NCI-H1694 treated with DMSO at 0.1 percent for 48 hours (cell line): ENCODE results near the gene NT5DC1.
A peak's percentile ranks its signal among the peaks of the same experiment; 100 is the strongest.
"Not testable (repeated sequence)": the region's sequence is repeated elsewhere in the genome, so short reads cannot be mapped to it uniquely, and the experiment has no call there.

ENCODE experiments used
- DNase-seq: peaks from one replicate; lab custom pipeline; 2025; lab: John Stamatoyannopoulos, UW

The NT5DC1 gene

GRCh38 chr6:116279232-116280160, 178.8 kb downstream of the NT5DC1 start, which contains the start of gene TSPYL1:
Gene TSPYL1 (minus strand): TSS chr6:116279930. CDS start chr6:116279830, 100 bp downstream.
- peak; percentile 84 for DNase-seq

DNA sequence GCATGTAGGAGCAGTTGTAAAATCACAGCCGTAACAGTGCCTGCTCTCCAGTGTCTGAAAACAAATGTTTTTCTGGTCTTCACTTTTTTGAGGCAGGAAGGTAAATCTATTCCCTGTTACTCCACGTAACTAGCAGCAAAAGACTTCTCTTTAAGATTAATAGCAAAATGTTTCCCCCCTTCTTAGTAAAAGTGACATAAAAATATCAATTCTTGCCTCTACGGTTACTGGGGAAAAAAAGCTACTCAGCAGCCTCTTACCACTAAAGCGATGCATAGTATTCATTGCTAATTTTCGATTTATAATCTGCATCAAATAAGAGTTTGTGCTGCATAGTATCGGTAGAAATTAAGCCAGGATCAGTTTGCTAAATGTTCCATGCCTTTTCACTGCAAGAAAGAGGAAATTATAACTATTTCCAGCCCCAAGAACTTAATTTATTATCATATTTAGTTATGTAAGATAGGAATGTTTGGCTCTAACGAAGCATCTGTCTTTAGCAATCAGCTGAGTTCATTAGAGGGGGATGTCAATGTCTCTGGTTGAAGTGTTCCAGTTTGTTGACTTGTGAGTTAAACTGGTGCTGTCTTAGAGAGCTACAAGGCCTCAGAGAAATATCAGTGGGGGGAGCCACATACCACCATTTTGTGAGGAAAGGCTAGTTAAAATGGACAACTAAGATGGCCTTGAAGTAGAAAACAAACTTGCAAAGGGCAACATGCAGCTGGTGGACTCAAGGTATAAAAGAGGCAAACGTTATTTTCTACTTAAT, 179.7 kb downstream of the NT5DC1 start:
- DNase-seq, result no peak

- DNase-seq, result no peak
Measured at GRCh38 chr6:116280933-116281316, 180.3 kb downstream of the NT5DC1 start.

DNA sequence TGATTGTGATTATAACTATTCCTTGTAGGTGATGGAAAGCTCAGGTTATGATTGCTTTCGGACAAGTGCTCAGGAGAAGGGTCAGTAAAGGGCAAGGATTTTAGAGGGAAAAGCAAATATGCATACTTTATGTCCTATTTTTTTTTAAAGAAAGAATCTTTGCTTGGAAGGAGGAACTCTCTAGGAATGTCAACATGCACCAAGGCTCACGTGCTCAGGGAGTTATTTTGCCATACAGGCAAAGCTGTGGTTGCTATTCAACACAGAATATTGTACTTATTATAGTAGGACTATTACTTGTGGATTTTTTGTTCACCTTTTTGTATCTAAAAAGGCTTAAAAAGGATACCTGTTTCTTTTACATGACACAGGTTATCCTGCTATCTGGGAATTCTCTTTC, 182.0 kb downstream of the NT5DC1 start:
- DNase-seq, result no peak

DNA sequence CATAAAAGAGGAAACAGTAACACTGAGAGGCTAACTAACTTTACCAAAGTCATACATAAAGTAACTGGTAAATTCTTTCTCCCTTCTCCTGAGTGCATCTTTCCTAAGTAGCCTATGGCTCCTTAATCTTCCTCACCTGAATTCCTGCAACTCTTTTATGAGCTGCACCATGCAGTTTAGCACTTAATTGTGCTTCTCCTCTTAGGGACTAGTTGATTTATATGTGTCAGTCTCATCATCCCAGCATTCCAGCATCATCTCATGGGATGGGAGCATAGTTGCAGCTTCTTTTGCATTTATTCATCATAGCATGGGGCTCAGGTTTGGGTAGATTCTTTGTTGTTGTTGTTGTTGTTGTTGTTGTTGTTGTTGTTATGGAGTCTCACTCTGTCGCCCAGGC, 182.5 kb downstream of the NT5DC1 start:
- no peak for DNase-seq

GRCh38 chr6:116284984-116285383, 184.3 kb downstream of the NT5DC1 start:
- DNase-seq, result not testable (repeated sequence)

DNA sequence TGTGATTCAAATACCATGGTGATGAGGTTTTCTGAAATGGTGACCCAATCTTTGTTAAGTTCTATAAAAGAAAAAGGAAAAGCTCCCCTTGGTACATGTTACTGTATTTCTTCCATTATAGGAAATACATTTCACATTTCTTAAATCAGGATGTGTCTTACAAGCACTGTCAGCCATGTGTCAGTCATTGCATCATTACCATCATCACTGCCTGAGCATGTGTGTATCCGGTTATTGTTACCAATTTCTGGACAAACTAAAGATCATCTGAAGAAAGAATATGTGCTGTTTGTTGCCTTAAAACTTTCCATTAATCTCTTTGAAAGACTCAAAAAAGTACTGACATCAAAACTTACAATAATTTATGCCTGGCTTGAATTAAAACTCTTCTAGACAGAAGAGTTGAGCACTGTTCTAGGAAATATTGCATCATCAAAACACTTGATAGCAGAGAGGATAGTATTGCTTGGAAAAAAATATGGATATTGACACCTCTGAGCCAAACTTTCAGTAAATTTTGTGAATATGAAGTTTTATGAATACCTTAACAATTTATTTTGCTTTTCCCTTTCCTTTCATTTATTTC, 186.2 kb downstream of the NT5DC1 start:
- no peak for DNase-seq

- peak; percentile 61 for DNase-seq
Measured at GRCh38 chr6:116287689-116288282, 187.1 kb downstream of the NT5DC1 start.

DNA sequence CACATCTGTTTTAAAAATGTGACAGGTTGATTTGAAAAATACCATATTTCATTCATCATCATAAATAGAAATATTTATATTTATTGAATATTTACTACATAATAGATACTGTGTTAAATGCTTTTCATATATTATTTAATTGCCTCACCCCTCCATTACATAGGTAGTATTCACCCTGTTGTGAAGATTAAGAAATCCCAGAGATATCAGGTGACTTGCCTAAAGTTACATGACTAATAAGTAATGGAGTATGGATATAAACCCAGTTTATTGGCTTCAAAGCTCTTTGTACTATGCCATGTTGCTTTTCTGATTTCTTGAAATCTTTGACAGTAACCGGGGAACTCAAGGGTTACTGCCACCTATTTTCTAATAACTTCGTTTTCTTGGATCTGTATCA, 189.2 kb downstream of the NT5DC1 start:
- no peak for DNase-seq

DNA sequence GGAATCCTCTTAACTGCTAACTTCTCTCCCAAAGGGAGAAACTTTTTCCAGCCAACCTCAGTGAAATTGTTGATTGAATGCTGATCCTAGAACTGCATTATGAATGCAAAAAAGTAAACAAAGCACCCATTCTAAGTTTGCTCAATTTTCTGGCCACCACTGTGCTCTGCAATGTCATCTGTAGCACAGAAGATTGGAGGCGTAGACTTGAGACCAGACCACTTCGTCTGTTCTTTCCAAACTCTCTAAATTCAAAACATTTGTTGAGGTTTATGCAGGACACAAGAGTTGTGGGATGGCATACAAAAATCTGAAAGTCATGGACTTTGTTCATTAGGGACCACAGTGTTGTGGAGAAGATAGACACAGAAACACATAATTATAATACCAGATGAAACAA, 190.1 kb downstream of the NT5DC1 start:
- no peak for DNase-seq

DNA sequence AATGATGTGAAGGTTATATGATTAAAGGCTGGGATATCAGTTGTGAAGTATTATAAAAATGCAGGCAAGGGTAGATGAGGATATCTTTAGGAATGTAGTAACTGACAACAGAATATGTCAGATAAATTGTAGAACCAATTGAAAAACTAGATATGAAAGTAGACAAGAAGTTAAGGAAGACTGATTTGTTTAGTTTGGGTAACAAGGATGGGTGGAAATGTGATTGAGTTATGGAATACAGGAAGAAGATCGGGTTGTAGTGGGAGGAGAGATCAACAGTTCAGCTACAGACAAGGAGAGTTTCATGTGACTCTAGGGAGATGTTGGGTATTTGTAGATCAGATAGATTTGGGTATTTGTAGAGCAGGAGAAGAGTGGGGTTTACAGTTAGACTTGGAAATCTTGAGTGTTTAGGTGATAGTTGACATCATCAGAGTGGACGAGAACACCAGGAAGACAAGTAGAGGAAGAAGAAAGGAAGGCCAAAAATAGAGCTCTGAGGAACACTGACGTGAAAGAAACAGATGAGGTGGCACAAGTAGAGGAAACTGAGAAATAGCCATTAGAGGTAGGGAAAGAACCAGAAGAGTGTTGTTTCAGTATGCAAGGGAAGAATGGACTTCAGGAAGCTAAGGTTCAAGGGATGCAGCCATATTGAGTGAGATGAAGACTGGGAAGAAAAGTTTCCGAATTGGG, 191.2 kb downstream of the NT5DC1 start:
- DNase-seq, result no peak

GRCh38 chr6:116292553-116292952, 191.9 kb downstream of the NT5DC1 start:
- no peak for DNase-seq

DNA sequence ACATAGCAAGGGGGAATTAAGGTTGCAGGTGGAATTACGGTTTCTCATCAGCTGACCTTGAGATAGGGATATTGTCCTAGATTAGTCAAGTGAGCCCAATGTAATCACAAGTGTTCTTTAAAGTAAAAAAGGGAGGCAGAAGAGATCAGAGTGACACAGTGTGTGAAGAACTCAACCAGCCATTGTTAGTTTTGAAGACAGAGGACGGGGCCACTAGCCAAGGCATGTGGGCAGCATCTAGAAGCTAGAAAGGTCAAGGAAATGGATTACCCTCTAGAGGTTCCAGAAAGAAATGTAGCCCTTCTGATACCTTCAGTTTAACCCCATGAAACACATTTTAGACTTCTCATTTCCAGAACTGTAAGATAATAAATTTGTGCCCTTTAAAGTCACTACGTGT, 197.6 kb downstream of the NT5DC1 start:
- no peak for DNase-seq

DNA sequence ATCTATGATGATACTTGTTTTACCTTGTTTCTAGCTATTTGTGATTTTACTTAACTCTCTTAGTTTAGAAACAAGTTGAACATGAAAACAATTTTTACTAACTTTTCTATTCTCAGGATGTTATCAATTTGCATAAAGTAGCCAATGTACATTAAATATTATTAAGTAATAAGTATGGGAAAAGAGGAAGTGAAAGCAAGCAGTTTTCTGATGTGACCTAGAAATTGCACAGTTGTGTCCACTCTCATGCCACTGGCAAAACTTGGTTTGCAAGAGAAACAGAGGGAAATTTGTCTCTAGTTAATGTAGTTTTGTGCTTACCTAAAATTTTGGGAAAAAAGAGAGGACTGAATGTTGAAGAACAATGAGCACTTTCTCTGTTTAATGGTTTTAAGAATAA, 198.3 kb downstream of the NT5DC1 start:
- DNase-seq, result no peak
